ENCODE measurements around the gene NPIPB12.
"Not testable (repeated sequence)": the region's sequence is repeated elsewhere in the genome, so short reads cannot be mapped to it uniquely, and the experiment has no call there.

The NPIPB12 gene

GRCh38 chr16:29506308-29506707 is at the start of gene NPIPB12:
Gene NPIPB12, minus strand, starts transcription at chr16:29506408.
- FAIRE-seq = not testable (repeated sequence)

DNA sequence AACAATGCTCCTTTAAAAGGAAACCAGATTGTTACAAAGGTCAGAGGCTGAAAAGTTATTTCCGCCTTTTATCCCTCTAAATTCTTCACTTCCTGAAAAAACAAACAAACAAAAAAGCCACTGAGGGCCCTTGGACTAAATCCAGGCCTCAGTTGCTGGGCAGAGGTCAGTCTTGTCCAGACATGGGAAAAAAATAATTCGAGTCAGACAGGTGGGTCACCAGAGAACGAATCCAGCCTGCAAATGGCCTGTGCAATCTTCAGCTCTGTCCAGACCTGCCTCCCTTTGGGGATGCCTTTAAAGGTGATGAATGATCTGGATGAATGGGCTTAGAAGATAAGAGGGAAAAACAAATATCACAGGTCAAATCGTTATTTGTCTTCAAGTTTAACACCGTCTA is 15.3 kb upstream of the NPIPB12 start:
- not testable (repeated sequence) for FAIRE-seq

- not testable (repeated sequence) for FAIRE-seq
These were observed 23.9 kb downstream of the NPIPB12 start for GRCh38 chr16:29482276-29482675.

DNA sequence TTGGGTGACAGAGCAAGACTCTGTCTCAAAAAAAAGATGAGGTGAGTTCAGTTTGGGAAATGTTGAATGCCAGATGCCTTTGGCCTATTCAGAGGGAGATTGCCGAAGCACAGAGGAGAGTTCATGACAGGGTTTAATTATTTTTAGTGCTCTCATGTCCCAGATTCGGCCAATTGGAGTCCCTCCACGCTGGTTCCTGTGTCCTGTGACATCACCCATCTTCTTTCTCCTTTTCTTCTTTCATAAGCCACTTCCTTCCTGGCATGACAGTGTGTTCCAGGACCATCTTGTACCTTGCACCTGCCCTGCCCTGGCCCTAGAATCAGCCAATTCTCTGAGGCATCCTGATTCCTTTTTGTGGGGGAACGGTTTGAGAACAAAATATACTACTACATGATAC is 34.1 kb downstream of the NPIPB12 start:
- not testable (repeated sequence) for FAIRE-seq

DNA sequence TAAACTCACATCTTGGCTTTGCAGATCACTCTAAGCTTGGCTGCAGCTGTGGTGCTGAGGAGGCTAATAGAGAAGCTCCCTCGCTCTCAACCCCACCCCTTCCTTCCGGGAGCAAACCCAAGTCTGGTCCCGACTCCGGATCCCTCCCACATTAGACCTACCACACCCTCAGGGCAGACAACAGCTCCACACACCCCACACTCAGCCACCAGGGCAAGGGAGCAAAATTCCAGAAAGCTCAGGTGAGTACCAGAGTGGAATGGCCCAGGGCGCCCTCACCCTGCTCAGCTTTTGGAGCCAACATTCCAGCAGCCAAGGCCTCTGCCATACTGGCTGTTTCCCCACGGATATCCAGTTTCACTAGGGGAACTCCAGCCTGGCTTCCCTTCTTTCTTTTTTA is 36.5 kb downstream of the NPIPB12 start:
- FAIRE-seq = not testable (repeated sequence)

DNA sequence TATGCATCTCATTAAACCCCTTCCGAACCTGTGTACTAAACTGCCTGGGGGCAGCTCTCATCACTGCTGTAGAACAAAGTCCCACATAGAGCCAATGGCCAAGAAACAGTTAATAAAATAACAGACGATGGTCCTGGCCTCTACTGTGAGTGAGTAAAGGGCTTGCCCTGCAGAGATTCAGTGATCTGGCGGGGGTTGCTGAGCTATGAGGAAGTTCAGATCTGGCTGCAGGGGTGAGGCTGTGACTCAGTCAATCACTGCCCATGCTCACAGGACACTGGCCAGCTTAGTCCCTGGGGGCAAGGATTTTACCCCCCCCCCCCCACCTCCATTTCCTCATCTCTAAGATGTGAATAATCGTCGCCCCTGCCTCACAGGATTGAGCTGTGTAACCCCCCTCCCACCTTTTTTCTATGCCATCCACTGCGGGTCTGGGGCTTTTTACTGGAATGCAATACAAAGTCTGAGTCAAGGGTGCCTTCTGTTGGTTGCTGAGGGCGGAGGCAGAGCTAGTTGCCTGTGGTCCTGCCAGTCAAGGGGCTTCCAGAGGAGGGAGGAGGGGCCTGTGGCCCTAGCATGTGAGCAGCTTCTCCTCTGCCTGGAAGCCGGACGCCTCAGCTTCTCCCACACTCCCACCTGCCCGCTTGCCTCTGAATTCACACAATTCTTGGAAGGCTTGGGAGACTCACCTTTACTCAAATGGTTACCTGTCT is 38.4 kb downstream of the NPIPB12 start:
- not testable (repeated sequence) for FAIRE-seq

- FAIRE-seq = not testable (repeated sequence)
These were observed 39.3 kb downstream of the NPIPB12 start for GRCh38 chr16:29466904-29467303.

DNA sequence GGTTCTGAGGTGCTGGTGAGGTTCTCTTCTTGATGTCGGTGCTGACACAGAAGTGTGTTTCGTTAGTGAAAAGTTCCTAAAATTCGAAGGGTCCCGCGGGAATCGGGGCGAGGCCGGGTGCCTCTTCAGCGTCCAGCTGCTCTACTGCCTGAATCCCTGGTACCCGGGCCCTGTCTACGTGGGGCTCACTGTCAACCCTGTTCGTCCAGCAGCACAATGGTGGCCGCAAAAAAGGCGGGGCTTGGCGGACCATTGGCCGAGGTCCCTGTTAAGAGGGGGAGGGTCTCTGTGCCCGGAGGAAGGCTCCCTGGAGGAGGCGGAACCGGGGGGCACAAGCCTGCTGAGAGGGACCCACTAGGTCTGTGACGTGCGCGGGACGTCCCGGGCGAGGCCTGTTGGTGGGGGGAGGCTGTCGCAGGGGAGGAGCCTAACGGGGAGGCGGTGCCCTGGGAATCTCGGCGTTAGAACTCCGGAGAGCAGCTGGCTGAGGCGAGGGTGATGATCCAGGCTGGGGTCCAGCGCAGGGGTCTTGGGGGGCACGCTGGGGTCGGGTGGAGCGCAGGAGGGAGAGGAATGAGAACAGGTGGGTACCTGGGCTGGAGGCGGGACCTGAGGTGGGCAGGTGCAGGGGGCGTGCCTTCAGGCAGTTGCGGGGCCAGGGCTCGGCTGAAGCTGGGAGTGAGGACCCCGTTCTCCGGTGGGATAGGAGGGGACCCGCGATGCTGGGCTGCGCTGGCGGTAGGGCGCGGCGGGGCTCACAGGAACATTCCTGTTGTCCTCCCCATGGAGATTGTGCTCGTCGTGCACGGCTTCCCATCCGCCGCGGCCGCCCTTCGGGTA is 40.0 kb downstream of the NPIPB12 start:
- FAIRE-seq = not testable (repeated sequence)

- FAIRE-seq = not testable (repeated sequence)
These were observed 45.6 kb downstream of the NPIPB12 start for GRCh38 chr16:29460647-29461030.

GRCh38 chr16:29459706-29460646 is 46.2 kb downstream of the NPIPB12 start, which contains the start of gene SULT1A4:
Gene SULT1A4, plus strand, starts transcription at chr16:29459913. Its CDS starts 1,473 bp downstream, at chr16:29461386.
- FAIRE-seq = not testable (repeated sequence)

- not testable (repeated sequence) for FAIRE-seq
These were observed 48.5 kb downstream of the NPIPB12 start for GRCh38 chr16:29457660-29458059.

DNA sequence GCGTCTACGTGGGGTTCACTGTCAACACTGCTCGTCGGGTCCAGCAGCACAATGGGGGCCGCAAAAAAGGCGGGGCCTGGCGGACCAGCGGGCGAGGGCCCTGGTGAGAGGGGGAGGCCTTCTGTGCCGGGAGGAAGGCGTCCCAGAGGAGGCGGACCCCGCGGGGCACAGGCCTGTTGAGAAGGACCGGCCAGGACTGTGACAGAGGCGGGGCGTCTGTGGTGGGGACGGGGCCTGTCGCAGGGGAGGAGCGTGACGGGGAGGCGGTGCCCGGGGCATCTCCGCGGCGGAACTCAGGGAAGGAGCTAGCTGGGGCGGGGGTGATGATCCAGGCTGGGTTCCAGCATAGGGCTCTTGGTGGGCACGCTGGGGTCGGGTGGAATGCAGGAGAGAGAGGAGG is 51.4 kb downstream of the NPIPB12 start:
- FAIRE-seq = not testable (repeated sequence)

DNA sequence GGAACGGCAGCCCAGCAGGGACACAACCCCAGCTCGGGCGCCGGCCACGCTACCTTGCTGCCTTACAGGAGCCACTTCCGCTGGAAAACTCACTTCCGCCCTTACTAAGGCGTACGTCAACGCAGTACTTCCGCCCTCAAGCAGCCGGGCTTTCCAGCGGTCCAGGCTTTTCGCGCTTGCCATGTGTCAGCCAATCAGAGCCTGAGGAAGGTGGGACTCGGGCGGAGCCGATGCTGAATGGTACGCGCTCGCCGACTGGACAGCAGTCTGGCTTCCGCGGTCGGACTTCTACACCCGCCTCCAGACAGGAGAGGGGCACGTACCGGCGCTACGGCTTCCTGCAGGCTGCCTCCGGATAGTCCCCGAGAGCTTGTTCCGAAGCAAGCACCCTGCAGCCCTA is 51.9 kb downstream of the NPIPB12 start, which contains the start of the genes BOLA2 and SLX1B:
Gene BOLA2 (minus strand): TSS at position 83 of the 400 bp plus-strand sequence. CDS start 98 bp downstream, outside the sequence.
Gene SLX1B (plus strand): TSS at position 265 of the 400 bp plus-strand sequence.
- peak; percentile 96 for FAIRE-seq

DNA sequence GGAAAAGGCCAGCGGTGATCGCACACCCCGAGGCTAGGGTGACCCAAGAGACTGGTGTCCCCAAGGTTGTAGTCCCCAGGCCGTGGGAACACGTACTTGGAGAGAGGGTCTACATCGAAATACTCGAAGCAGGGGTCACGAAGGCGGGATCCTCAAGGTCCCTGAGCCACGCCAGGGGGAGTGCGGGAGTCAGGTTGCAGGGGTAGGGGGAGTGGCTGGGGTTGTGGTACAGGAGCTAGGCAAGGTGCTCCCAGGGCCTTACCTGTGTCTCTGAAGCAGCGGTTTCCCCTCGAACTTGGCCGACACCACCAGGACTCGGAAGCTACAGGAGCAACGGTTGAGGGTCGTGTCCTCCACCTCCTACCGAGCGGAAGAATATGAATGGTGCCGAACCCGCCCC is 52.5 kb downstream of the NPIPB12 start:
- FAIRE-seq = not testable (repeated sequence)
